Caco-2 (cell line): ENCODE data around the gene COL9A3. TPM values are rescaled to one million over a fixed set of nuclear protein-coding genes. Genes with fewer than 3 reads are reported as not detected.

Experiments used
- BruUV-seq: library from RNA; stranded (reverse); fragments of 400-500 nt; replicated peaks from 2 replicates; lab custom pipeline; 2021; lab: Mats Ljungman, UMichigan
- CTCF ChIA-PET: fragments of 300-600 bp; sonication (Branson Sonifier 250); formaldehyde crosslinking; loops from one replicate; lab custom pipeline; 2022; ENCODE audit warnings: antibody characterized with exemption; lab: Charles Lee
- POLR2A ChIA-PET: fragments of 300-600 bp; sonication (Branson Sonifier 250); formaldehyde crosslinking; loops from one replicate; lab custom pipeline; 2022; ENCODE audit warnings: antibody characterized with exemption; lab: Charles Lee
- DNase-seq, 2 experiments: peaks; one replicate each; pipeline versions ENCODE4 v3.0.0 to v3.0.0-alpha.2; 2020 to 2022
- H3K27me3 ChIP-seq: replicated peaks from 2 replicates; pipeline ENCODE4 v1.6.0; 2011; ENCODE audit warnings: low read length; ENCODE audit not compliant: control insufficient read depth, insufficient read depth
- H3K36me3 ChIP-seq: 2 replicates; pipeline ENCODE4 v1.5.1; 2011; ENCODE audit warnings: low read length; ENCODE audit not compliant: control insufficient read depth, insufficient read depth
- H3K4me1 ChIP-seq: fragments of 250-450 bp; sonication (Bioruptor Pico); 2 replicates; pipeline ENCODE4 v1.5.1; 2020; ENCODE audit warnings: mild to moderate bottlenecking
- H3K4me3 ChIP-seq: 2 replicates; pipeline ENCODE4 v1.5.1; 2011; ENCODE audit warnings: low read depth, mild to moderate bottlenecking, control low read depth, low read length
- H3K9me3 ChIP-seq: fragments of 250-450 bp; sonication (Bioruptor Pico); 2 replicates; pipeline ENCODE4 v1.5.1; 2020; ENCODE audit warnings: mild to moderate bottlenecking, moderate library complexity
- H3K27ac Mint-ChIP-seq: one replicate; pipeline ENCODE4 v1.8.0; 2022; ENCODE audit warnings: mixed read lengths; ENCODE audit not compliant: unreplicated experiment
- H3K27me3 Mint-ChIP-seq: one replicate; pipeline ENCODE4 v1.8.0; 2022; ENCODE audit warnings: mixed read lengths; ENCODE audit not compliant: insufficient read depth, unreplicated experiment
- H3K36me3 Mint-ChIP-seq: one replicate; pipeline ENCODE4 v1.8.0; 2022; ENCODE audit warnings: mild to moderate bottlenecking, mixed read lengths; ENCODE audit not compliant: insufficient read depth, unreplicated experiment
- H3K4me1 Mint-ChIP-seq: one replicate; pipeline ENCODE4 v1.8.0; 2022; ENCODE audit warnings: low read depth, mixed read lengths; ENCODE audit not compliant: unreplicated experiment
- H3K4me3 Mint-ChIP-seq: one replicate; pipeline ENCODE4 v1.8.0; 2022; ENCODE audit warnings: mild to moderate bottlenecking, moderate library complexity, mixed read lengths; ENCODE audit not compliant: unreplicated experiment
- H3K9me3 Mint-ChIP-seq: one replicate; pipeline ENCODE4 v1.8.0; 2022; ENCODE audit warnings: mixed read lengths; ENCODE audit not compliant: unreplicated experiment
- intact Hi-C: fragments of 100-400 bp; cut with micrococcal nuclease; formaldehyde crosslinking; loops from one replicate; pipeline ENCODE4 v1.10.0; 2022; ENCODE audit not compliant: unreplicated experiment
- total RNA-seq: library from RNA; stranded (reverse); gene quantifications from 2 replicates; pipeline ENCODE4 v1.2.3, GENCODE V29; 2022
- TF ChIP-seq, protein P1 (sequence below), 2 experiments: fragments of 200-600 bp in 1 of 2; IDR thresholded peaks; 1 replicate in 1 of 2; 2 replicates in 1 of 2; pipeline versions ENCODE4 v1.5.1 to v1.8.0; 2011 to 2022; ENCODE audit warnings: antibody characterized with exemption in 1 of 2, control low read depth in 1 of 2, inconsistent platforms in 1 of 2, low read depth in 1 of 2, low read length in 1 of 2, mild to moderate bottlenecking in 1 of 2, moderate library complexity in 1 of 2; ENCODE audit not compliant: insufficient read depth in 1 of 2, severe bottlenecking in 1 of 2, unreplicated experiment in 1 of 2

COL9A3 gene
- total RNA-seq, 1 experiment from 2014 or later: 6.4 TPM

DNA sequence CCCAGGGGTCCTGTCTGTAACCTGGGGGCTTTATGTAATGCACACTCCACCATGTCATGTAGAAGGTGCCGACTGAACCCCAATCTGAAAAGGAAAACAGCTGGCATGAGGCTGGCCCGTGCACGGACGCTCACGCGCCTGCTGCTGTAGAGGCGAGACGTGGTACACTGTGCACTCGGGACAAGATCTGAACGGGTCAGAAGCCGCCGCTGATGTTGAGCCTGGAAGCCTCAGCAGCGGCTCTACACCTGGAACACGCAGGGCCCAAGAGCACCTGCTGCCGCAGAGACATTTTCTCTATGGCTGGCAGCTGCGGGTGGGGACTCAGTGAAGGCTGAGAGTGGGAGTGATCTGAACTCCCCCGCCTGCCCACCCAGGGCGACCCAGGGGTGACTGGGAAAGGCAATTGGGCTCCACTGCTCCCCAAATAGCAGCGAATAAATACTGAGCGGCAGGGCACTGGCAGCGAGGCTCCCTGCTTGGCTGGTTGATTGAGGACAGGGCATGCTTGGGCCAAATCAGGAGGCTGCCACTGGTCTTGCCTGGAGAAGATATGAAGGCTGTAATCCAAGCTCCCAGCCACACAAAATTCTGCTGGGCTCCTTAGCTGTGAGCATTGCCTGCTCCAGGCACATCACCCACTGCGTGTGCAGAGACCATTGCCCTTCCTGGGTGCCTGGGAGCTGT is 14.7 kb upstream of the COL9A3 start:
- Mint-ChIP-seq H3K27me3 (no peaks in the 10 kb centered on the region), H3K4me3 (no peak overlapping the region), H3K36me3 (peaks cover 80% of the 10 kb centered on the region), H3K27ac (no peak overlapping the region), H3K9me3 (no peaks in the 10 kb centered on the region), H3K4me1 (peaks cover 27% of the 10 kb centered on the region)
- CTCF ChIA-PET: no interaction called here
- Histone ChIP-seq H3K4me3 (no peak overlapping the region), H3K36me3 (peaks cover 14% of the 10 kb centered on the region), H3K9me3 (no peaks in the 10 kb centered on the region), H3K27me3 (no peaks in the 10 kb centered on the region), H3K4me1 (peaks cover 28% of the 10 kb centered on the region)
- DNase-seq: no peak
- intact Hi-C loops: no loop called here
- no TSS peak for BruUV-seq
- TF ChIP-seq, protein P1, sequence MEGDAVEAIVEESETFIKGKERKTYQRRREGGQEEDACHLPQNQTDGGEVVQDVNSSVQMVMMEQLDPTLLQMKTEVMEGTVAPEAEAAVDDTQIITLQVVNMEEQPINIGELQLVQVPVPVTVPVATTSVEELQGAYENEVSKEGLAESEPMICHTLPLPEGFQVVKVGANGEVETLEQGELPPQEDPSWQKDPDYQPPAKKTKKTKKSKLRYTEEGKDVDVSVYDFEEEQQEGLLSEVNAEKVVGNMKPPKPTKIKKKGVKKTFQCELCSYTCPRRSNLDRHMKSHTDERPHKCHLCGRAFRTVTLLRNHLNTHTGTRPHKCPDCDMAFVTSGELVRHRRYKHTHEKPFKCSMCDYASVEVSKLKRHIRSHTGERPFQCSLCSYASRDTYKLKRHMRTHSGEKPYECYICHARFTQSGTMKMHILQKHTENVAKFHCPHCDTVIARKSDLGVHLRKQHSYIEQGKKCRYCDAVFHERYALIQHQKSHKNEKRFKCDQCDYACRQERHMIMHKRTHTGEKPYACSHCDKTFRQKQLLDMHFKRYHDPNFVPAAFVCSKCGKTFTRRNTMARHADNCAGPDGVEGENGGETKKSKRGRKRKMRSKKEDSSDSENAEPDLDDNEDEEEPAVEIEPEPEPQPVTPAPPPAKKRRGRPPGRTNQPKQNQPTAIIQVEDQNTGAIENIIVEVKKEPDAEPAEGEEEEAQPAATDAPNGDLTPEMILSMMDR (IDR thresholded peaks at IDR 0.05; ENCODE audit: insufficient read depth in 1 of 2, low read depth in 1 of 2, low read length in 1 of 2, severe bottlenecking in 1 of 2, unreplicated experiment in 1 of 2): no peak
- POLR2A ChIA-PET: no interaction called here

DNA sequence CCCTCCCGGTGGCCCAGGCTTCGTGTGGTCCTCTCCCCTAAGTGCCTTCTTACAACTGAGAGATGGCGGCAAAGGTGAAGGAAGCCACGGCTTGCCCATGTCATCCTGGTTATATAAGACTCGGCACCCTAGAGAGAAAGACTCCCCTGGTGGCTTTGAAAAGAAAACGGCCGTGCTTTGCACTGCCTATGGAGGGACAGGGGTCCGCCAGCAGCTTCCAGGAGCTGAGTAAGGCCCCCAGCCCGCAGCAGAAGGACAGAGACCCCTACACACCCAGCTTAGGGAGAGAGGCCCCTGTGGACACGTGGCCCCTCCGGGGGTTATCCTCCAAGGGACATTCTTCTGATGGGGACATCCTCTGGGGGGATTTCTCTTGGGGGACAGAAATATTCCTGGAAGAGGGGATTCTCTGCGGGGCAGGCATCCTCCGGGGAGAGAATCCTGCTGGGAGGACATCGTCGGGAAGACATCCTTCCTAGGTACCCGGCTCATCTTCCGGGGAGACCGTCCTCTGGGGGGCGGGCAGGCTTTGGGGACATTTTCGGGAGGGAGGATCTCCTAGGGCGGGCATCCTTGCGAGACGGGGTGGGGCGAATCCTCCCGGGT is 12.7 kb upstream of the COL9A3 start:
- peaks cover 78% of the 10 kb centered on the region for H3K36me3 Mint-ChIP-seq
- H3K36me3 ChIP-seq: peaks cover 17% of the 10 kb centered on the region

More for the DNA sequence above, 12.7 kb upstream of the COL9A3 start:
- Histone ChIP-seq H3K27me3 (no peaks in the 10 kb centered on the region), H3K4me1 (peaks cover 14% of the 10 kb centered on the region), H3K4me3 (peak overlapping the region; percentile 99), H3K9me3 (no peaks in the 10 kb centered on the region)
- TF ChIP-seq, protein P1 (IDR thresholded peaks at IDR 0.05; ENCODE audit: insufficient read depth in 1 of 2, low read depth in 1 of 2, low read length in 1 of 2, severe bottlenecking in 1 of 2, unreplicated experiment in 1 of 2): peak in 1 of 2 experiments; percentile 7
- CTCF ChIA-PET: interaction anchor here (0.6 to 3.2 kb wide), 4 partner anchors 8 to 122 kb away, joined by 3 to 16 read pairs (median 3); partner anchors contain the start of gene MRGBP
- DNase-seq: no peak
- no TSS peak for BruUV-seq
- intact Hi-C loops: no loop called here
- H3K27me3 Mint-ChIP-seq: no peaks in the 10 kb centered on the region
- H3K4me1 Mint-ChIP-seq: peaks cover 12% of the 10 kb centered on the region
- POLR2A ChIA-PET: interaction anchor here (0.6 to 2.1 kb wide), 5 partner anchors 8 to 328 kb away, joined by 3 to 17 read pairs (median 8); partner anchors contain the start of genes GATA5 and MRGBP
- peak overlapping the region; percentile 80 for H3K27ac Mint-ChIP-seq
- H3K9me3 Mint-ChIP-seq: no peaks in the 10 kb centered on the region
- peak overlapping the region; percentile 91 for H3K4me3 Mint-ChIP-seq
